Left hindlimb (tissue), 1 donor: Measurements from ENCODE around the gene EPHA6.

Experiments
- DNase-seq: peaks from one replicate; pipeline ENCODE4 v3.0.0-alpha.2; 2018

The EPHA6 gene

GRCh38 chr3:97293596-97294131 lies 479.3 kb downstream of the EPHA6 start:
- no peak for DNase-seq

- no peak for DNase-seq
Observed at GRCh38 chr3:97297032-97297431, 482.6 kb downstream of the EPHA6 start.

GRCh38 chr3:97301114-97301513 lies 486.7 kb downstream of the EPHA6 start:
- DNase-seq, result no peak

GRCh38 chr3:97306226-97306625 lies 491.8 kb downstream of the EPHA6 start:
- no peak for DNase-seq

GRCh38 chr3:97338375-97338774 lies 524.0 kb downstream of the EPHA6 start:
- no peak for DNase-seq

GRCh38 chr3:97340940-97341339 lies 526.5 kb downstream of the EPHA6 start:
- DNase-seq, result no peak

GRCh38 chr3:97347780-97348179 lies 533.4 kb downstream of the EPHA6 start:
- DNase-seq, result no peak

GRCh38 chr3:97350971-97351370 lies 536.6 kb downstream of the EPHA6 start:
- DNase-seq, result no peak

GRCh38 chr3:97353176-97353575 lies 538.8 kb downstream of the EPHA6 start:
- no peak for DNase-seq

GRCh38 chr3:97359977-97360376 lies 545.6 kb downstream of the EPHA6 start:
- DNase-seq, result no peak

- no peak for DNase-seq
Observed at GRCh38 chr3:97360804-97361203, 546.4 kb downstream of the EPHA6 start.

GRCh38 chr3:97384583-97384982 lies 570.2 kb downstream of the EPHA6 start:
- DNase-seq, result no peak

GRCh38 chr3:97388774-97389173 lies 574.4 kb downstream of the EPHA6 start:
- DNase-seq, result no peak

- DNase-seq, result no peak
Observed at GRCh38 chr3:97389936-97390335, 575.5 kb downstream of the EPHA6 start.

- no peak for DNase-seq
Observed at GRCh38 chr3:97391167-97391566, 576.8 kb downstream of the EPHA6 start.

GRCh38 chr3:97409612-97410011 lies 595.2 kb downstream of the EPHA6 start:
- no peak for DNase-seq

- DNase-seq, result no peak
Observed at GRCh38 chr3:97421565-97421964, 607.2 kb downstream of the EPHA6 start.

GRCh38 chr3:97425002-97425401 lies 610.6 kb downstream of the EPHA6 start:
- DNase-seq, result no peak

- no peak for DNase-seq
Observed at GRCh38 chr3:97430601-97431000, 616.2 kb downstream of the EPHA6 start.

GRCh38 chr3:97432914-97433313 lies 618.5 kb downstream of the EPHA6 start:
- no peak for DNase-seq

- no peak for DNase-seq
Observed at GRCh38 chr3:97438131-97438530, 623.7 kb downstream of the EPHA6 start.

GRCh38 chr3:97439373-97439772 lies 625.0 kb downstream of the EPHA6 start:
- DNase-seq, result no peak

- no peak for DNase-seq
Observed at GRCh38 chr3:97464035-97464434, 649.6 kb downstream of the EPHA6 start.

- DNase-seq, result no peak
Observed at GRCh38 chr3:97470481-97470880, 656.1 kb downstream of the EPHA6 start.

- no peak for DNase-seq
Observed at GRCh38 chr3:97479740-97480139, 665.3 kb downstream of the EPHA6 start.
